ENCODE measurements around the gene DUS4L. TPM values are rescaled to one million over a fixed set of nuclear protein-coding genes. Genes with fewer than 3 reads are reported as not detected.

DUS4L gene
- total RNA-seq, 2 donors from 2014 or later = 13.2 to 18.0 TPM

GRCh38 chr7:107591421-107591820 lies 27.6 kb downstream of the DUS4L start:
- Histone ChIP-seq H3K27ac (ENCODE audit: low read depth, low read length) (no peak overlapping the region), H3K36me3 (ENCODE audit: control insufficient read depth, insufficient read depth, low read length) (peaks cover 42% of the 10 kb centered on the region), H3K9me3 (ENCODE audit: control insufficient read depth, low read length) (peaks cover 8% of the 10 kb centered on the region), H3K4me3 (ENCODE audit: low read length) (no peak overlapping the region), H3K9ac (ENCODE audit: extremely low read depth, low read length, poor library complexity, severe bottlenecking) (no peak overlapping the region), H3K27me3 (ENCODE audit: control insufficient read depth, insufficient read depth, low read length, poor library complexity, severe bottlenecking) (no peaks in the 10 kb centered on the region), H3K4me1 (ENCODE audit: control insufficient read depth, insufficient read depth, low read length) (no peaks in the 10 kb centered on the region)
- WGBS, 2 experiments (ENCODE audit: insufficient coverage in 1 of 2, insufficient read length in 1 of 2) = 87 to 96% methylated on average over 3 of the region's 3 CpGs
- peaks cover 7% of the 10 kb centered on the region for H3K9me3 Mint-ChIP-seq
- H3K27ac Mint-ChIP-seq = no peak overlapping the region
- H3K36me3 Mint-ChIP-seq (ENCODE audit: low read depth) = peaks cover 44% of the 10 kb centered on the region
- no peak overlapping the region for H3K4me3 Mint-ChIP-seq
- no peaks in the 10 kb centered on the region for H3K4me1 Mint-ChIP-seq
- no peak for TF ChIP-seq CTCF (conservative IDR thresholded peaks at IDR 0.05)
- H3K27me3 Mint-ChIP-seq (ENCODE audit: insufficient read depth) = no peaks in the 10 kb centered on the region
- DNase-seq = no peak

GRCh38 chr7:107592361-107593024 lies 28.7 kb downstream of the DUS4L start:
- Mint-ChIP-seq H3K36me3 (ENCODE audit: low read depth) (peaks cover 39% of the 10 kb centered on the region), H3K9me3 (peaks cover 7% of the 10 kb centered on the region), H3K27me3 (ENCODE audit: insufficient read depth) (no peaks in the 10 kb centered on the region), H3K4me1 (peaks cover 2% of the 10 kb centered on the region), H3K4me3 (no peak overlapping the region), H3K27ac (no peak overlapping the region)
- Histone ChIP-seq H3K4me1 (ENCODE audit: control insufficient read depth, insufficient read depth, low read length) (no peaks in the 10 kb centered on the region), H3K27me3 (ENCODE audit: control insufficient read depth, insufficient read depth, low read length, poor library complexity, severe bottlenecking) (no peaks in the 10 kb centered on the region), H3K9ac (ENCODE audit: extremely low read depth, low read length, poor library complexity, severe bottlenecking) (no peak overlapping the region), H3K27ac (ENCODE audit: low read depth, low read length) (no peak overlapping the region), H3K36me3 (ENCODE audit: control insufficient read depth, insufficient read depth, low read length) (peaks cover 35% of the 10 kb centered on the region), H3K9me3 (ENCODE audit: control insufficient read depth, low read length) (peaks cover 8% of the 10 kb centered on the region), H3K4me3 (ENCODE audit: low read length) (no peak overlapping the region)
- DNase-seq = no peak
- TF ChIP-seq CTCF (conservative IDR thresholded peaks at IDR 0.05) = no peak
- WGBS, 2 experiments (ENCODE audit: insufficient coverage in 1 of 2, insufficient read length in 1 of 2) = 92% methylated on average over 5 of the region's 5 CpGs; no CpG with 5 or more reads in 1 of the 2 experiments

- Histone ChIP-seq H3K9me3 (ENCODE audit: control insufficient read depth, low read length) (peaks cover 8% of the 10 kb centered on the region), H3K4me1 (ENCODE audit: control insufficient read depth, insufficient read depth, low read length) (no peaks in the 10 kb centered on the region), H3K4me3 (ENCODE audit: low read length) (no peak overlapping the region), H3K27me3 (ENCODE audit: control insufficient read depth, insufficient read depth, low read length, poor library complexity, severe bottlenecking) (no peaks in the 10 kb centered on the region), H3K36me3 (ENCODE audit: control insufficient read depth, insufficient read depth, low read length) (peaks cover 35% of the 10 kb centered on the region), H3K27ac (ENCODE audit: low read depth, low read length) (no peak overlapping the region), H3K9ac (ENCODE audit: extremely low read depth, low read length, poor library complexity, severe bottlenecking) (no peak overlapping the region)
- no peak for DNase-seq
- Mint-ChIP-seq H3K9me3 (peaks cover 7% of the 10 kb centered on the region), H3K27me3 (ENCODE audit: insufficient read depth) (no peaks in the 10 kb centered on the region), H3K4me1 (peaks cover 2% of the 10 kb centered on the region), H3K36me3 (ENCODE audit: low read depth) (peaks cover 39% of the 10 kb centered on the region), H3K27ac (no peak overlapping the region), H3K4me3 (no peak overlapping the region)
- TF ChIP-seq CTCF (conservative IDR thresholded peaks at IDR 0.05) = no peak
- WGBS, 2 experiments (ENCODE audit: insufficient coverage in 1 of 2, insufficient read length in 1 of 2) = 96 to 100% methylated on average over 1 of the region's 1 CpG
These were observed 29.2 kb downstream of the DUS4L start for GRCh38 chr7:107593025-107593410.
